ENCODE data around the gene KRTAP4-4.

- TF ChIP-seq YY1 (IDR thresholded peaks at IDR 0.05; ENCODE audit: insufficient read depth, insufficient read length) (no peak), ZNF274 (IDR thresholded peaks at IDR 0.05; ENCODE audit: low read depth, low read length) (no peak)
Observed at GRCh38 chr17:41178843-41179616, 18.5 kb upstream of the KRTAP4-4 start.

Data from NT2/D1 (cell line).